Epidermal melanocyte (primary cell): ENCODE measurements around the gene TMTC1.

Experiments used
- DNase-seq: peaks from one replicate; pipeline ENCODE4 v3.0.0; 2011; ENCODE audit warnings: low spot score; ENCODE audit not compliant: insufficient read length

TMTC1 gene

DNA sequence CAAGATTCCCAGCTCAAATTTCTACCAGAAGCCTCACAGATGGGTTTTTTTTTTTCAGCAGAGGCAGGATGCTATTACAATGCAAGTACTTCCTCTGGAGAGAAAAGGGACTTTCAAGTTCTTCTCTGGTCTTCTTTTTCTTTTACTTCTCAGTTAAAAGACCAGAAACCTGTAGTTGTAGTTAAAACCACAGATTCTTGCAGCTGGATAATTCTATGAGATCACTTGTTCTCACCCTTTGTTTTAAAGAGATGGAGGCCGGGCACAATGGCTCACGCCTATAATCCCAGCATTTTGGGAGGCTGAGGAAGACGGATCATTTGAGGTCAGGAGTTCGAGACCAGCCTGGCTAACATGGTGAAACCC, 238.7 kb downstream of the TMTC1 start:
- DNase-seq: no peak

- no peak for DNase-seq
Observed at GRCh38 chr12:29544428-29545101, 239.2 kb downstream of the TMTC1 start.

DNA sequence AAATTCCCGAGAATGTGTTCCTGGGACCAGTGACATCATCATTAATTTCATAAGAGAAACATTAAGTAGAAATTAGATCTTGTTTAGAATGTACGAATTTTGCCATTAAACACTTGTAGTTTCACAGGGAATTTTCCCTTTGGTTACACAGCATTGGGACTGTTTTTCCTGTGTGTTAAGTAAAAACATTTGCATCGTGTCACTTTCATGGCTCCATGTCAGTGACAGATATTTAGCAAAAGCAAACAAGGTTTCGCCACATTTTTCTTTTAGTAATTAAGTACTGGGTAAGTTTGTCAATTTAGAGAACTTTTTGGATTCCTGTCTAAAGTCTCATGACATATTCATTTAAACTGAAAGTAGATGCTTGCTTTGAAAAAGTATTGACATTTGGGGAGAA, 240.7 kb downstream of the TMTC1 start:
- no peak for DNase-seq

DNA sequence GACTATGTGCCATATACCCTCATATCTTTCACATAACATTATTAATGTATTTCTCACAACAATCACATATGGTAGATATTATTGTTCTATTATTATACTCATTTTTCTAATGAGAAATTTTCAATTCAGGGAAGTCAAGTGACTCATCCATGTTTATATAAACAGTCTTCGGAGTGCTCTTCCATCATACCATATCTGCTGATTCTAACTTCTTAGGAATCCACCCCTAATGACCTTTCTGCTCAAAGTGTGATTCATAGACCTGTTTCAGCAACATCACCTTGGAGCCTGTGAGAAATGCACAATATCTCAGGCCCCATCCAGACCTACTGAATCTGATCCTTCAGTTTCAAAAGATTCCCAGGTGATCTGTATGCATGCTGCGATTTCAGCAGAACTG, 246.4 kb downstream of the TMTC1 start:
- DNase-seq: no peak

DNA sequence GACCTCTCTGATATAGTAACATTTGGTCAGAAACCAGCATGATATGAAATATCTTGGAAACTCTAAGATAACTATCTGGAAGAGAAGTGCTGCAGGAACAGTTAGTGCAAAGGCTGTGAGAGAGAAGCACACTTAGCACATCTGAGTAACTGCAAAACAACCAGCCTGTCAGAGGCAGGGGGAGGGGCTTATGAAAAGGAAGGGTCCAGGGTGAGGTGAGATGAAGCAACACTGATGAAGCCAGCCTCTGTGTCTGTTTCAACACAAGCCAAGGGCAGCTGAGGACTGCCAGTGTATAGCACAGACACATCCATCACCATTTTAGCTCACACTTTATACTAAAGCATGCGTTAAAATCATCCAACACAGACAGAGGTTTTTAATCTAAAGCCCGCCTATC, 248.8 kb downstream of the TMTC1 start:
- DNase-seq: no peak

GRCh38 chr12:29533815-29534489, 249.8 kb downstream of the TMTC1 start:
- DNase-seq: no peak

DNA sequence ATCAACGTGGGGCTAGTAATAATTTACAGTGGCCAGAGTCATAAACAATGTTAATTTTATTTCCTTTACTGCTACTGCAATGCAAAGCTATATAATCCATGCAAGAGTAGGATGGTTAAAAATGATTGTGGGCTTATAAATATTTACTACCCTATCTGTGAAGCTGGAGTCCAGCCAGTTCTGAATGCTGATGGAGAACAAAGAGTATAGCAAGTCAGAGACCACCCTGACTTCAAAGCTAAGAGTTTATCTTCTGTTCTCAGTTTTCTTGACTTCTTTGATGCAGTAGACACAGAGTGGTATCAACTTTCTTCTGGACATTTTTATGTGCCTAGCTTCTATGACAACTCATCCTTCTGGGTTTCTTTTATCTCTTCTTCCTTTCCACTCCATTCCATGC, 252.3 kb downstream of the TMTC1 start:
- no peak for DNase-seq

GRCh38 chr12:29530436-29530835, 253.3 kb downstream of the TMTC1 start:
- no peak for DNase-seq

- DNase-seq: no peak
Observed at GRCh38 chr12:29528161-29528560, 255.6 kb downstream of the TMTC1 start.

GRCh38 chr12:29521951-29522350, 261.8 kb downstream of the TMTC1 start:
- DNase-seq: no peak

DNA sequence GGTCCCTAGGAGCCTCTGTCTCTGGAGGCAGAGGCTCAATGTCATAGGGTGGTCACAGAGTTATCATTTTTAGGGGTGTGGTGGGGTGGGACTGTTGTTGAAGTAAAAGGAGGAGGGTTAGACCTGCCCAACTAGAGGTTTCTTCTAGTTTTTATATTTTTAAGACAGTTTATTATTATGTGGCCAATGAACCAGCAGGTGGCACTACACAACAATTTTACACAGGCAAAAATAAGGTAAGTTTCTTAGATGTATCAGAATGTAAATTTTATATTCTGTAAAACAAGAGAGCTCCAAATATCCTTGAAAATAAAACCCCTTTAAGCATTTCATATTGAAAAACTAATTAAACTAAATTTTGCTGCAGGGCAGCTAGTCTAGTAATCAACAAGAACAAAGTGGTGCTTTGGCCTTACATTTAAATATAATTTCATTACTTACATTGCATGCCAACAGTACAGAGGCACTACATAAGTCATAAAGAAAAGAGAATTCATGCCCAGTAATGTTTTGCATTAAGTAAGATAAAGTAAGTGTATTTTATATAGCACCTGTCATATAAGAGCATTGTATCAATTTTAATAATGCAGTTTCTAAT, 264.1 kb downstream of the TMTC1 start:
- no peak for DNase-seq

DNA sequence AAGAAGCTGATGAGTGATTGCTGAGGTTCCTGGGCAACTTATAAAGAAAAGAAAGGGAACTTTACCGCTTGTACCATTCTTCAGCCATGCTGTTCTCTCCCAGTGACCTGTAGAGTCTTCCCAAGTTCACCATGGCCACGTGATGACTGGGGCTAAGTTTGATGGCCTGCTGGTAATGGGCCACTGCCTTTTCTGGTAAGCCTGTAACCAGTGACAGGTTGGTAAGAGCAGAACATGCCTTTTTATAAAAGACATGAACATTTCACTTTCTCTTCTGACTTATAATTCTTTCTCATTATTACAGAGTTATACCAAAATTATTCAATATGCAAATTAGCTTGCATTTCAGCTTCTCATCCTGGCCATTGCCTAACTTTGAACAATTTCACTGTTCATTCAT, 265.3 kb downstream of the TMTC1 start:
- no peak for DNase-seq

GRCh38 chr12:29517264-29517663, 266.5 kb downstream of the TMTC1 start:
- DNase-seq: no peak

DNA sequence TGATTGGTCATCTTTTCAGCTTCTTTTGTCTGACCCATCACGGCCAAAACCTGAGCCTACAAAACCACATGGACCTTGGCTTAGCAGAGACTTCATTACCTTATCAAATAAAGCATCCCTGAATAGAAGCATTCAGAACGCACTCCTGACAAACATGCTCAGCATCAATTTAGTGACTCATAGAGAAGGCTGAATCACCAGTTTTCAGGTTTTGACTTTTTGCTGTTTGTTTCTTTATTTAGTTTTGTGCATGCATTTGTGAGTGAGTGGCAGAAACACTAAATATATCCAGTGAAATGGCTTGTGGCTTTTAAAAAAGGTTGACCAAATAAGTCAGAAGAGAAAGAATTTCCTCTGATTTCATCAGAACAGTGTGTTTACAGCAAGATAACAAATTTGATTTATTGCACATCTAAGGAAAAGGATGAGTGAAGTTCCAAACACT, 267.3 kb downstream of the TMTC1 start:
- no peak for DNase-seq

DNA sequence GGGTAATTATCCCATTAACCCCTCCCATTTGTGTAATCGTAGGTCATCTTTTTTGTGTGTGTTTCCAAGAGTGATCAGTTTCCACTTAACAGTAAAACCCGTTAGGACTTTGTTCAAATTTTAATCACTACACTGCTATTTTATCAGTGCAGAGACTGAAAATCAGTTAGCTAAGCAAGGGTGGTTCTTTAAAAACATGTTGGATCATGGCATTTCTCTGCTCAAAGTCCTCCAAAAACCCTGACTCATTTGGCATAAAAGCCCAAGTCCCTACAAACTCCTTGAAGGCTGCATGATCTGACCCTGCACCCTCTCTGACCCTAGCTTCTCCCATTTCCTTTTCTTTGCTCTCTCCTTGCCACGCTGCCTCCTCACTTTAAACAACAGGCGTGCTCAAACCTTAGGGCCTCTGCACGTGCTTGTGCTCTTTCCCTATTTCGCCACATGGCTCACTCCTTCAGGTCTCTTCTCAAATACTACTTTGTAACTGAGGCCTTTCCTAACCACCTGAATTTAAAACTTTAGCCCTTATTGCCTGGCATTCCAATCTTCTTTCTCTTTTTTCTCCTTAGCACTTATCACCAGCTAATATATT, 273.1 kb downstream of the TMTC1 start:
- no peak for DNase-seq

DNA sequence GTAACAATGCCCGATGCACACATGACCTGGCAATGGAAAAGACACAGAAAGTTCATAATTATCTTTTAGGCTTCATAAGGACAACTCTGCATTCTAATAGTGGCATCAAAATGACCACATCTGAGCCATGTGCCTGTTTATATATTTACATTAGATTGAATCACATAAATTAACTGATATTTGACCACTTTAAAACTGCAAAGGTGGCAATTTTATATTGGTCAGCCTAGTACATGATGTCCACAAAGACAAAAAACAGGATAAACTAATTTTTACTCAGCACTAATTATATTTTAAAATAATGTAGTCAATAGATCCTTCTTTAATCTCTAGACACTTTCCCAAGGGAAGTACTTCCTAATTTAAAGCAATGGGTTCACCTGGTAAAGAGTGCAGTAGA, 274.2 kb downstream of the TMTC1 start:
- no peak for DNase-seq

GRCh38 chr12:29508949-29509348, 274.8 kb downstream of the TMTC1 start:
- DNase-seq: no peak

- DNase-seq: no peak
Observed at GRCh38 chr12:29505122-29505521, 278.6 kb downstream of the TMTC1 start.

DNA sequence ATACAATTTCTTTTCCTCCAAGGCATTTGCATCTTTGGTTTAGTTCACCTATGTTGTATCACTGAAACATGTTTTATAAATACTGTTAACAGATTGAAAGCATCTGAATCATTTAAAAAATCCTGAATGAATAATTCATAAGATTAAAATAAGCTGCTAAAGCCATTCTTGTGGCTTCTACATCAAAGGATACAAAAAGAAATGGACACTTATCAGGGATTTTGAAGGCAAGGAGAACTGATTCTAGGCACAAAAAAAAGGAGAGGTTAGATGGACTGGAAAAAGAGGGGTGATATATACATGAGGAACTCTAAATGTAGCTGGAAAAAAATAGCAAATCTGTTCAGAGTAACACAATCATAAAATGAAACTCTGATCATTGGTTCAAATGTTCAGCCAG, 280.5 kb downstream of the TMTC1 start:
- no peak for DNase-seq

DNA sequence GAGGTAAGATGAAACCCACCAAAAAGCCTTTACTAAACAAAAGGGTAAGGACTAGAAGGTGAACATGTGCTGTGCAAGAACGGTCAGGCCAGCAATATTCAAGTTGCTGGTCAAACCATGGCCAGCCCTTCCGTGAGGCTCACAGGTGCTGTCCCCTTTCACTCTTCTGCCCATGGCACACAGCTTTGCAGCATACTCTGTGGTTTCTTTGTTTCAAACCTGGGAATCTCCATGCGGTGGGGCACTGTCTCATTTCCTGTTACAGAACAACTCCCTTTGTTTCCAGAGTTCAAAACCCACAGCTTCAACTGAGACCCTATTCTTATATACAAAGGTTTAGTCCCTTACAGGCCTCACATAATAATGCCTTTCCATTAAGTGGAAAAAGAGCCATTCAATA, 284.5 kb downstream of the TMTC1 start:
- DNase-seq: no peak

GRCh38 chr12:29497588-29497987, 286.2 kb downstream of the TMTC1 start, which contains the start of gene OVCH1:
Gene OVCH1, minus strand, starts transcription at chr12:29497686. Its CDS starts 0 bp downstream, at chr12:29497686.
- no peak for DNase-seq

- no peak for DNase-seq
Observed at GRCh38 chr12:29492891-29493290, 290.9 kb downstream of the TMTC1 start.
